ENCODE measurements around the gene TGM3. TPM values are rescaled to one million over a fixed set of nuclear protein-coding genes. Genes with fewer than 3 reads are reported as not detected.

Gene TGM3
- total and polyA plus RNA-seq, 12 donors, result 0.22 TPM; not detected in 11

- whole genome bisulfite sequencing, 2 donors, result 73 to 74% methylated on average over 6 of the region's 6 CpGs
- intact Hi-C loops (cut with DNase I), result loop anchor here in 1 of 10 donors (10.0 kb wide), 1 partner anchor 45 kb away; no protein-coding TSS in a partner anchor
- Histone ChIP-seq H3K27me3 (peaks cover 0 to 30% (median 0%) of the 10 kb centered on the region in 7 donors), H3K27ac (no peak overlapping the region), H3K4me1 (peaks cover 0 to 13% (median 0%) of the 10 kb centered on the region in 9 donors), H3K4me3 (no peak overlapping the region), H3K36me3 (no peaks in the 10 kb centered on the region), H3K9me3 (no peaks in the 10 kb centered on the region)
- TF ChIP-seq CTCF (IDR thresholded peaks at IDR 0.05), result no peak
- ATAC-seq, result no peak
- DNase-seq, result no peak
These were observed 36.1 kb upstream of the TGM3 start for GRCh38 chr20:2259731-2260130.

GRCh38 chr20:2260250-2260649 is 35.6 kb upstream of the TGM3 start:
- Histone ChIP-seq H3K36me3 (no peaks in the 10 kb centered on the region), H3K27ac (no peak overlapping the region), H3K9me3 (no peaks in the 10 kb centered on the region), H3K27me3 (peaks cover 0 to 29% (median 0%) of the 10 kb centered on the region in 7 donors), H3K4me3 (no peak overlapping the region), H3K4me1 (peaks cover 0 to 13% (median 0%) of the 10 kb centered on the region in 9 donors)
- DNase-seq (no peak), ATAC-seq (no peak)
- TF ChIP-seq CTCF (IDR thresholded peaks at IDR 0.05), result no peak
- intact Hi-C loops (cut with DNase I), result no loop called here
- 88 to 94% methylated on average over 9 of the region's 9 CpGs for WGBS, 2 donors

- Histone ChIP-seq H3K4me3 (no peak overlapping the region), H3K9me3 (no peaks in the 10 kb centered on the region), H3K27ac (no peak overlapping the region), H3K27me3 (peaks cover 0 to 21% (median 0%) of the 10 kb centered on the region in 7 donors), H3K36me3 (no peaks in the 10 kb centered on the region), H3K4me1 (peaks cover 0 to 6% (median 0%) of the 10 kb centered on the region in 9 donors)
- intact Hi-C loops (cut with DNase I), result no loop called here
- 56 to 58% methylated on average over 8 of the region's 8 CpGs for WGBS, 2 donors
- DNase-seq (no peak), ATAC-seq (no peak)
- TF ChIP-seq CTCF (IDR thresholded peaks at IDR 0.05), result no peak
These were observed 34.7 kb upstream of the TGM3 start for GRCh38 chr20:2261046-2261485.

- TF ChIP-seq CTCF (IDR thresholded peaks at IDR 0.05), result no peak
- intact Hi-C loops (cut with DNase I), result no loop called here
- H3K27me3 ChIP-seq, result peaks cover 0 to 18% (median 0%) of the 10 kb centered on the region in 7 donors
- no peaks in the 10 kb centered on the region for H3K36me3 ChIP-seq
- no peak overlapping the region for H3K4me3 ChIP-seq
- 90 to 93% methylated on average over 4 of the region's 4 CpGs for WGBS, 2 donors
- peaks cover 0 to under 1% (median 0%) of the 10 kb centered on the region in 9 donors for H3K4me1 ChIP-seq
- ATAC-seq (no peak), DNase-seq (no peak)
- H3K27ac ChIP-seq, result no peak overlapping the region
- H3K9me3 ChIP-seq, result no peaks in the 10 kb centered on the region
These were observed 34.2 kb upstream of the TGM3 start for GRCh38 chr20:2261629-2262028.

Data from heart right ventricle (tissue), 16 donors.